GM23248 (cell line): ENCODE measurements around the gene SUPT4H1. TPM values are rescaled to one million over a fixed set of nuclear protein-coding genes. Genes with fewer than 3 reads are reported as not detected.

Experiments used
- DNase-seq: peaks from one replicate; pipeline ENCODE4 v3.0.0-alpha.2; 2015
- H2AFZ ChIP-seq: fragments of 200-600 bp; sonication (generic); 2 replicates; pipeline ENCODE4 v1.6.1; 2016; ENCODE audit warnings: antibody characterized with exemption
- H3F3A ChIP-seq: fragments of 200-600 bp; sonication (generic); 2 replicates; pipeline ENCODE4 v1.6.1; 2016; ENCODE audit warnings: mild to moderate bottlenecking, antibody characterized with exemption, mixed run types; ENCODE audit not compliant: insufficient read depth
- H3K27ac ChIP-seq: fragments of 200-600 bp; sonication (generic); 2 replicates; pipeline ENCODE4 v1.5.1; 2016; ENCODE audit warnings: mild to moderate bottlenecking
- H3K27me3 ChIP-seq: fragments of 200-600 bp; sonication (generic); replicated peaks from 2 replicates; pipeline ENCODE4 v1.6.1; 2016; ENCODE audit warnings: mild to moderate bottlenecking; ENCODE audit not compliant: insufficient read depth
- H3K36me3 ChIP-seq: fragments of 200-600 bp; sonication (generic); 2 replicates; pipeline ENCODE4 v1.6.1; 2016; ENCODE audit warnings: low read depth, mild to moderate bottlenecking
- H3K4me1 ChIP-seq: fragments of 200-600 bp; sonication (generic); 2 replicates; pipeline ENCODE4 v1.6.1; 2016; ENCODE audit warnings: mild to moderate bottlenecking; ENCODE audit not compliant: insufficient read depth
- H3K4me2 ChIP-seq: fragments of 200-600 bp; sonication (generic); one replicate; pipeline ENCODE4 v1.6.1; 2016; ENCODE audit warnings: mild to moderate bottlenecking; ENCODE audit not compliant: unreplicated experiment
- H3K4me3 ChIP-seq: fragments of 200-600 bp; sonication (generic); 2 replicates; pipeline ENCODE4 v1.5.1; 2016; ENCODE audit warnings: mild to moderate bottlenecking
- H3K79me2 ChIP-seq: fragments of 200-600 bp; sonication (generic); 2 replicates; pipeline ENCODE4 v1.6.1; 2016; ENCODE audit warnings: mild to moderate bottlenecking; ENCODE audit not compliant: insufficient read depth
- H3K9ac ChIP-seq: fragments of 200-600 bp; sonication (generic); 2 replicates; pipeline ENCODE4 v1.6.1; 2016; ENCODE audit warnings: mild to moderate bottlenecking
- H3K9me2 ChIP-seq: fragments of 200-600 bp; sonication (generic); 2 replicates; pipeline ENCODE4 v1.6.1; 2016; ENCODE audit warnings: mixed run types, mild to moderate bottlenecking, moderate library complexity; ENCODE audit not compliant: insufficient read depth
- H3K9me3 ChIP-seq: fragments of 200-600 bp; sonication (generic); one replicate; pipeline ENCODE4 v1.6.1; 2017; ENCODE audit warnings: low read depth
- H4K20me1 ChIP-seq: fragments of 200-600 bp; sonication (generic); 2 replicates; pipeline ENCODE4 v1.6.0; 2016; ENCODE audit not compliant: insufficient read depth
- EZH2 ChIP-seq: fragments of 200-600 bp; sonication (generic); IDR thresholded peaks from 2 replicates; pipeline ENCODE4 v1.6.1; 2018; ENCODE audit warnings: antibody characterized with exemption, mild to moderate bottlenecking; ENCODE audit not compliant: insufficient read depth, poor library complexity, severe bottlenecking
- EZH2phosphoT487 ChIP-seq: fragments of 200-600 bp; sonication (generic); IDR thresholded peaks from 2 replicates; pipeline ENCODE4 v1.6.1; 2018; ENCODE audit warnings: antibody characterized with exemption, moderate library complexity, mild to moderate bottlenecking, low read depth; ENCODE audit not compliant: insufficient read depth
- WGBS, 2 experiments: methylation state at CpG; one replicate each; pipeline ENCODE4 v1.1.6; 2015 to 2017; ENCODE audit warnings: low lambda C conversion rate in 2 of 2, low coverage in 1 of 2; ENCODE audit errors: missing lambda C conversion rate in 2 of 2; 5-methylcytosine and 5-hydroxymethylcytosine counted together
- in situ Hi-C: fragments of 300-500 bp; cut with MboI; formaldehyde crosslinking; loops from 2 replicates; pipeline ENCODE4 v1.15.0; 2020
- polyA plus RNA-seq: library from polyadenylated mRNA; unstranded; fragments of >200 nt; fragmentation: Nextera tagmentation; extraction: Ambion mirVana; gene quantifications from 2 replicates; pipeline ENCODE4 v1.2.1, GENCODE V29; 2016
- total RNA-seq: library from RNA; depleted of rRNA; stranded (reverse); fragments of >200 nt; shearing (Covaris generic); gene quantifications from 2 replicates; pipeline ENCODE4 v1.2.3, GENCODE V29; 2014

Gene SUPT4H1
- total and polyA plus RNA-seq, 2 experiments from 2014 or later, result 57.1 to 92.1 TPM

GRCh38 chr17:58391302-58391984 is 39.4 kb upstream of the SUPT4H1 start:
- H3K27ac ChIP-seq, result no peak overlapping the region
- no peak overlapping the region for H3K9ac ChIP-seq
- no peaks in the 10 kb centered on the region for H3K4me1 ChIP-seq
- in situ Hi-C loops, result no loop called here
- H3K9me3 ChIP-seq, result no peaks in the 10 kb centered on the region
- no peaks in the 10 kb centered on the region for H4K20me1 ChIP-seq
- no peak overlapping the region for H2AFZ ChIP-seq
- DNase-seq, result no peak
- H3K36me3 ChIP-seq, result no peaks in the 10 kb centered on the region
- H3K4me3 ChIP-seq, result no peak overlapping the region
- H3K4me2 ChIP-seq, result no peak overlapping the region
- no peak for TF ChIP-seq EZH2
- no peak for TF ChIP-seq EZH2phosphoT487
- no peaks in the 10 kb centered on the region for H3K79me2 ChIP-seq
- H3F3A ChIP-seq, result no peaks in the 10 kb centered on the region
- no peaks in the 10 kb centered on the region for H3K9me2 ChIP-seq
- WGBS, 2 experiments, result 19 to 28% methylated on average over 10 of the region's 10 CpGs
- H3K27me3 ChIP-seq, result peaks cover 71% of the 10 kb centered on the region

- no peaks in the 10 kb centered on the region for H3K4me1 ChIP-seq
- no peaks in the 10 kb centered on the region for H3K36me3 ChIP-seq
- peaks cover 66% of the 10 kb centered on the region for H3K27me3 ChIP-seq
- H3K27ac ChIP-seq, result no peak overlapping the region
- no peak for TF ChIP-seq EZH2
- no peak for TF ChIP-seq EZH2phosphoT487
- no peaks in the 10 kb centered on the region for H3F3A ChIP-seq
- no peaks in the 10 kb centered on the region for H4K20me1 ChIP-seq
- H3K4me3 ChIP-seq, result no peak overlapping the region
- H3K79me2 ChIP-seq, result no peaks in the 10 kb centered on the region
- H3K4me2 ChIP-seq, result no peak overlapping the region
- in situ Hi-C loops, result no loop called here
- no peaks in the 10 kb centered on the region for H3K9me2 ChIP-seq
- DNase-seq, result no peak
- no peaks in the 10 kb centered on the region for H3K9me3 ChIP-seq
- H3K9ac ChIP-seq, result no peak overlapping the region
- WGBS, 2 experiments, result 22 to 31% methylated on average over 2 of the region's 2 CpGs
- H2AFZ ChIP-seq, result no peak overlapping the region
Measured at GRCh38 chr17:58390884-58391283, 38.9 kb upstream of the SUPT4H1 start.

- Histone ChIP-seq H3K9me3 (no peaks in the 10 kb centered on the region), H3K36me3 (no peaks in the 10 kb centered on the region), H3K9me2 (no peaks in the 10 kb centered on the region), H3K79me2 (no peaks in the 10 kb centered on the region), H4K20me1 (no peaks in the 10 kb centered on the region), H3K27ac (no peak overlapping the region), H3K9ac (no peak overlapping the region), H3F3A (no peaks in the 10 kb centered on the region), H2AFZ (no peak overlapping the region), H3K27me3 (peaks cover 58% of the 10 kb centered on the region), H3K4me2 (no peak overlapping the region), H3K4me3 (no peak overlapping the region), H3K4me1 (no peaks in the 10 kb centered on the region)
- in situ Hi-C loops, result no loop called here
- DNase-seq, result no peak
- TF ChIP-seq EZH2phosphoT487 (no peak), EZH2 (no peak)
- WGBS, 2 experiments, result 21 to 22% methylated on average over 3 of the region's 3 CpGs
Measured at GRCh38 chr17:58388302-58389190, 36.5 kb upstream of the SUPT4H1 start.

- no peak for TF ChIP-seq EZH2
- TF ChIP-seq EZH2phosphoT487, result no peak
- Histone ChIP-seq H3K79me2 (no peaks in the 10 kb centered on the region), H3K9ac (no peak overlapping the region), H3K4me2 (no peak overlapping the region), H2AFZ (no peak overlapping the region), H3K27ac (no peak overlapping the region), H3K27me3 (peaks cover 52% of the 10 kb centered on the region), H3F3A (no peaks in the 10 kb centered on the region), H3K4me3 (no peak overlapping the region), H4K20me1 (no peaks in the 10 kb centered on the region), H3K36me3 (no peaks in the 10 kb centered on the region), H3K9me2 (no peaks in the 10 kb centered on the region), H3K4me1 (no peaks in the 10 kb centered on the region), H3K9me3 (no peaks in the 10 kb centered on the region)
- 39 to 70% methylated on average over 1 of the region's 1 CpG for WGBS, 2 experiments
- DNase-seq, result no peak
- in situ Hi-C loops, result no loop called here
Measured at GRCh38 chr17:58387834-58388233, 35.8 kb upstream of the SUPT4H1 start.
